Coronary artery (tissue), 2 donors: ENCODE results near the gene SCFD2.

Source experiments
- DNase-seq: peaks from one replicate; pipeline ENCODE4 v3.0.0-alpha.2; 2017; ENCODE audit warnings: low spot score
- H3K27ac ChIP-seq, 2 donors: fragments of 200-600 bp; sonication (generic); one replicate each; pipeline ENCODE4 v1.5.1; 2016 to 2019
- H3K4me3 ChIP-seq: fragments of 200-600 bp; sonication (generic); 2 replicates; pipeline ENCODE4 v1.5.1; 2016; ENCODE audit warnings: mild to moderate bottlenecking, moderate library complexity
- TF ChIP-seq, protein P1 (sequence below): fragments of 200-600 bp; sonication (generic); IDR thresholded peaks from one replicate; pipeline ENCODE4 v1.5.1; 2019; ENCODE audit warnings: antibody characterized with exemption

Gene SCFD2

DNA sequence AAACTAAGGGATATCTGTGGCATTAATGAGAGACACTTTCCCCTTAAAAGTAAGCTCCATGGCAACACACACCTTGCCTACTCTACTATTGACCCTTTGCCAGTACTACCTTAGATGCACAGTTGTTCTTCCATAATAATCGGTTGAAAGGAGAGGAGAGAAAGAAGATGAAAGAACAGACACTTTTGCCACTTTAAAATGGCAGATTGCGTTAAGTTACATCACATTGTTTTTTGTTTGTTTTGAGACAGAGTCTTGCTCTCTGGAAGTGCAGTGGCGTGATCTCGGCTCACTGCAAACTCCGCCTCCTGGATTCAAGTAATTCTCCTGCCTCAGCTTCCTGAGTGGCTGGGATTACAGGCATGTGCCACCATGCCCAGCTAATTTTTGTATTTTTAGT lies 239.8 kb downstream of the SCFD2 start:
- H3K4me3 ChIP-seq = no peak overlapping the region
- TF ChIP-seq, protein P1, sequence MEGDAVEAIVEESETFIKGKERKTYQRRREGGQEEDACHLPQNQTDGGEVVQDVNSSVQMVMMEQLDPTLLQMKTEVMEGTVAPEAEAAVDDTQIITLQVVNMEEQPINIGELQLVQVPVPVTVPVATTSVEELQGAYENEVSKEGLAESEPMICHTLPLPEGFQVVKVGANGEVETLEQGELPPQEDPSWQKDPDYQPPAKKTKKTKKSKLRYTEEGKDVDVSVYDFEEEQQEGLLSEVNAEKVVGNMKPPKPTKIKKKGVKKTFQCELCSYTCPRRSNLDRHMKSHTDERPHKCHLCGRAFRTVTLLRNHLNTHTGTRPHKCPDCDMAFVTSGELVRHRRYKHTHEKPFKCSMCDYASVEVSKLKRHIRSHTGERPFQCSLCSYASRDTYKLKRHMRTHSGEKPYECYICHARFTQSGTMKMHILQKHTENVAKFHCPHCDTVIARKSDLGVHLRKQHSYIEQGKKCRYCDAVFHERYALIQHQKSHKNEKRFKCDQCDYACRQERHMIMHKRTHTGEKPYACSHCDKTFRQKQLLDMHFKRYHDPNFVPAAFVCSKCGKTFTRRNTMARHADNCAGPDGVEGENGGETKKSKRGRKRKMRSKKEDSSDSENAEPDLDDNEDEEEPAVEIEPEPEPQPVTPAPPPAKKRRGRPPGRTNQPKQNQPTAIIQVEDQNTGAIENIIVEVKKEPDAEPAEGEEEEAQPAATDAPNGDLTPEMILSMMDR = no peak
- H3K27ac ChIP-seq = no peak overlapping the region
- no peak for DNase-seq

DNA sequence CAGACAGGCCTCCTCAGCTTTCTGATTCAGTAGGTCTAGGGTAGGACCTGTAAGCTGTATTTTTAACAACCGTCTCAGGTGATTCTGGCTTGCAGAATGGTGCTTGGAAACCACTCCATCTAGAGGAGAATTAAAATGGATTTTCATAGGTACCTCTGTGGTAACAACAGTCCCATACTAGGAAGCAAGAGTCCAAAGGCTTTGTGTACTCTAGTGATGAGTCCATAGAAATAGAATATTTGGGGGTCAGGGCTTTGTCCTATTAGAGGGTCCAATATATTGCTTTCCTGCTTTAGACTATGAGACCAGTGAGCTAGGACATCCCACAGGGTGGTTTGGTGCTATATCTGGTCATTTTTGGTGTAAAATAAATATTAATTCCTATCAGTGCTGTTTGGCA lies 242.0 kb downstream of the SCFD2 start:
- TF ChIP-seq, protein P1 = no peak
- H3K27ac ChIP-seq = no peak overlapping the region
- DNase-seq = no peak

DNA sequence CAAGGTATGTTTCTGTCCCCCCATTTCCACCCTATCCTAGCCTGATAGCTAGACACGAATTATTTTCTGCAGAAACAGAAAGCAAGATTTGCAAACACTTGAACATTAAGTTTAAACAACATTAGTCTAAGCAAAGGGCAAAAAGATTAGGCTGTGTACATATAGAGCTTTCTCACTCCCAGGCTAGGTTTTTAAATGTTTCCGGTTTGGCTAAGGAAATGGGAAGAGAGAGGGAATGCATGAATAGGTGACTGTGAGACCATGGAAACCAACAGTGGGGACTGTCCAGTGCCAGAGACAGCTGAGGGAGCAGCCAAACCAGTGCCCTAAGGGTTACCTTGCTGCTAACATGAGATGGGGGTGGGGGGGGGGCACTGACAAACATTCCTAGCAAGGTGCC lies 242.7 kb downstream of the SCFD2 start:
- H3K27ac ChIP-seq = no peak overlapping the region
- no peak overlapping the region for H3K4me3 ChIP-seq
- TF ChIP-seq, protein P1 = no peak
- DNase-seq = no peak

More for the DNA sequence above, 242.0 kb downstream of the SCFD2 start:
- no peak overlapping the region for H3K4me3 ChIP-seq

DNA sequence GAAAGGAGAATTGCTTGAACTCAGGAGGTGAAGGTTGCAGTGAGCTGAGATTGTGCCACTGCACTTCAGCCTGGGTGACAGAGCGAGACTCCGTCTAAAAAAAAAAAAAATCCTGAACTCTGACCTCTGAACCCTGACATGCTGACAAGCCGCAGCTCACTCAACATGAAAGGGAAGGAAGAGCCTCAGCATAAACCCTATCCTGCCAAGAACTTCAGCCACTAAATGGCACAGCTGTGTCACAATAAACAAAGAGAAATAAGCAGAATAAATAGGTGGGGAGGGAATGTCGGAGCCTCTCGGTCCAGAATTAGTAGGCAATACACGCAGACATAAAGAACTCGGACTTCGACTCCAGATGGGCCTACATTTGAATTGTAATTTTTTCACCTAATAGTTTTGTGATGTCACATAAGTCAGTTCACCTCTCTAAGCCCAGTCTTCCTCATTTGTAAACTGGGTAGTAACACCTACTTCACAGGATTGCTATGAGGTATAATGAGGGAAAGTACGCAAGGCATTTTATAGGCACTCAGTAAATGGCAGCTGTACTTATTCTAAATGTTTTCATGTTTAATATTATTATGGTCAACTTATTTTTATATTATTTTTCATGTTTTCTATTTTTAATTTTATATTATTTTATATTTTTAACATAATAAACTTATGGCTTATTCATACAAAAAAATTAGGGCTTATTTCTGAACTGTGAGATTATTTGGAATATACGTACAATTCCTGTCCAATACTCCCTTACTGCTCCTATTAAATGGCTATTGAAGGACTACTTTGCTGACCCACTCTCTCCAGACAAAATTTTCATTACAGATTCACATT lies 243.4 kb downstream of the SCFD2 start:
- Histone ChIP-seq H3K4me3 (no peak overlapping the region), H3K27ac (no peak overlapping the region)
- no peak for DNase-seq
- TF ChIP-seq, protein P1 = no peak

DNA sequence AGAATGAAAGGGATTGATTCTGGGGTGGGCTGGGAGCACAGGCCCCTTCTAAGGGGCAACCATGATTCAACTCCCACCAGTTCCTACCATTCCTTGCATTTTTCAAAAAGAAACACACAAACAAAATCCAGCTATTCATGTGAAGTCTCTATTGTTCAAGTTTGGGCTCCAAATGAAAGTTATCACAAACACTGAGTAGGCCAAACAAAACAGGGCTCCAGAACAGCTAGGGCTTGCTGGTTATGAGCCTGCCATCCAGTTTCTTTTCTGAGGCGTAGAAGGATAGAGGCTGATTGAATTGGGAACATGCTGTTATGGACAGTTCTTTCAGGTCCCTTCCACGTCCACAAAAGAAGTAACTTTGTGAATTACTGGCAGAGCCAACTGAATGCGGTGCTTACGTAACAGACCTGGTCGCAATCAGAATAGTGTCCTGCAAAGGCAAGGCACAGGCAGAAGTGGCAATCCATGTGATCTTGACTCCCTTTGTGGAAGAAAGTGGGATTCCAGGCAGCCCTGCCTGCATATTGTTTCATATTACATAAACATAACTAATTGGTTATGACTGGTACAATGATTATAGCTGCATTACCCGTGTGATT lies 244.5 kb downstream of the SCFD2 start:
- TF ChIP-seq, protein P1 = no peak
- no peak for DNase-seq
- Histone ChIP-seq H3K4me3 (peak overlapping the region; percentile 11), H3K27ac (peak overlapping the region; percentile 63 to 73)

DNA sequence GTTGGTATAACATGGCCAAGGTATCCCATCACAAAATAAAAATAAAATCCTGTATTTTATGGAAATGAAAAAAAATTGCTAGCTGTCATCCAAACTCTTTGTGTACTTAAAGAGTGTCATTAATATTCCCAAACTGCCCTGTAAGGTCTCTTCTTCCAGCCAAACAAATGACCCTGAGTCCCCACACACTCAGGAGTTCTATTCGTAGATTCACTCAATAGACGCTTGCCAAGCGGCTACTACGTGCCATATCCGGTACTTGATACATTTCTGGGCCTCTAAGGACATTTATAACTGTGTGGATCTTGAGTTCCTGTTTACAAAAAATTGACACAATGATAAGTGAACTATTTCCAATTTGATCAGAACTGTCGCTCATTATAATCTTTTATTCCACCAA lies 245.1 kb downstream of the SCFD2 start:
- H3K4me3 ChIP-seq = no peak overlapping the region
- DNase-seq = no peak
- H3K27ac ChIP-seq = peak overlapping the region; percentile 63 to 73
- TF ChIP-seq, protein P1 = no peak

DNA sequence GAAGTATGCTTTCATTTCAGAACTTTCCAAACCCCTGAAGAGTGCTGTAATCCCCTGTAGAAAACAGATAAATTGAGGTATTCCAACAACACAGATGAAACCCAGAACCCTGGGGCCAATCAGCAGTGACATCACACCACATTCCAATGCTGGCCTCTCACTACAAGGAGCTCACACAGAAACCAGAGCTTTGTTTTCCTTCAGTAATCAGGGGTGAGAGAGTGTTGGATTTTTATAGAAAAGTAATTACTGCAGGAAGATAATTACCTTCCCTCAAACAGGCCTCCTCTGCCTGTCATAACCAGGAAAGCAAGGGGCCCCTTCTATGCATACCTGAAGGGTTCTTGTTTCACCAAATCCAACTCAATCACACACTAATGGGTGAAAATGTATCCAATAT lies 246.2 kb downstream of the SCFD2 start:
- Histone ChIP-seq H3K4me3 (no peak overlapping the region), H3K27ac (peak overlapping the region in 1 of 2 donors; percentile 49)
- TF ChIP-seq, protein P1 = no peak
- no peak for DNase-seq
